Neural progenitor cell (in vitro differentiated cells): ENCODE results near the gene ABO. TPM values are rescaled to one million over a fixed set of nuclear protein-coding genes. Genes with fewer than 3 reads are reported as not detected.
"Not testable (repeated sequence)": the region's sequence is repeated elsewhere in the genome, so short reads cannot be mapped to it uniquely, and the experiment has no call there.

Experiments
- DNase-seq: peaks from one replicate; pipeline ENCODE4 v3.0.0-alpha.2; 2016; ENCODE audit warnings: low spot score
- H2AFZ ChIP-seq: fragments of 200-600 bp; sonication (generic); replicated peaks from 2 replicates; pipeline ENCODE4 v1.6.1; 2016; ENCODE audit warnings: antibody characterized with exemption
- H3F3A ChIP-seq: fragments of 200-600 bp; sonication (generic); 2 replicates; pipeline ENCODE4 v1.6.1; 2016; ENCODE audit warnings: antibody characterized with exemption, low read depth
- H3K27ac ChIP-seq: fragments of 200-600 bp; sonication (generic); 2 replicates; pipeline ENCODE4 v1.5.1; 2016; ENCODE audit warnings: mild to moderate bottlenecking
- H3K27me3 ChIP-seq: fragments of 200-600 bp; sonication (generic); 2 replicates; pipeline ENCODE4 v1.6.1; 2016; ENCODE audit warnings: mild to moderate bottlenecking, moderate library complexity
- H3K36me3 ChIP-seq: fragments of 200-600 bp; sonication (generic); 2 replicates; pipeline ENCODE4 v1.5.1; 2016
- H3K4me1 ChIP-seq: fragments of 200-600 bp; sonication (generic); 2 replicates; pipeline ENCODE4 v1.6.1; 2016; ENCODE audit warnings: mixed run types
- H3K4me2 ChIP-seq: fragments of 200-600 bp; sonication (generic); 2 replicates; pipeline ENCODE4 v1.6.1; 2016
- H3K4me3 ChIP-seq: fragments of 200-600 bp; sonication (generic); 2 replicates; pipeline ENCODE4 v1.5.1; 2016
- H3K79me2 ChIP-seq: fragments of 200-600 bp; sonication (generic); 2 replicates; pipeline ENCODE4 v1.6.1; 2016; ENCODE audit warnings: low read depth
- H3K9ac ChIP-seq: fragments of 200-600 bp; sonication (generic); 2 replicates; pipeline ENCODE4 v1.6.1; 2016
- H3K9me3 ChIP-seq: fragments of 200-600 bp; sonication (generic); 2 replicates; pipeline ENCODE4 v1.5.1; 2016; ENCODE audit warnings: low read depth
- H4K20me1 ChIP-seq: fragments of 200-600 bp; sonication (generic); 2 replicates; pipeline ENCODE4 v1.6.1; 2016; ENCODE audit warnings: low read depth
- H3K27ac Mint-ChIP-seq: 3 replicates; pipeline ENCODE4 v1.8.0; 2021; ENCODE audit warnings: mixed read lengths
- H3K27me3 Mint-ChIP-seq: 2 replicates; pipeline ENCODE4 v1.8.0; 2022; ENCODE audit warnings: low read depth, mild to moderate bottlenecking, inconsistent platforms, moderate library complexity, mixed read lengths; ENCODE audit not compliant: insufficient read depth
- H3K36me3 Mint-ChIP-seq: 3 replicates; pipeline ENCODE4 v1.8.0; 2021; ENCODE audit warnings: mixed read lengths
- H3K4me1 Mint-ChIP-seq: 3 replicates; pipeline ENCODE4 v1.8.0; 2021; ENCODE audit warnings: mixed read lengths
- H3K4me3 Mint-ChIP-seq: 3 replicates; pipeline ENCODE4 v1.8.0; 2021; ENCODE audit warnings: mild to moderate bottlenecking, moderate library complexity, mixed read lengths
- H3K9me3 Mint-ChIP-seq: 3 replicates; pipeline ENCODE4 v1.8.0; 2020; ENCODE audit warnings: mixed read lengths
- EZH2 ChIP-seq: fragments of 200-600 bp; sonication (generic); IDR thresholded peaks from 2 replicates; pipeline ENCODE4 v1.6.1; 2017; ENCODE audit warnings: antibody characterized with exemption, mild to moderate bottlenecking, moderate library complexity
- EZH2phosphoT487 ChIP-seq: fragments of 200-600 bp; sonication (generic); IDR thresholded peaks from 2 replicates; pipeline ENCODE4 v1.6.1; 2017; ENCODE audit warnings: antibody characterized with exemption
- total RNA-seq: library from RNA; depleted of rRNA; stranded (reverse); fragments of >200 nt; gene quantifications from 2 replicates; pipeline ENCODE4 v1.2.3, GENCODE V29; 2015; ENCODE audit warnings: low replicate concordance
- TF ChIP-seq, protein P1 (sequence below): fragments of 200-600 bp; sonication (generic); IDR thresholded peaks from 2 replicates; pipeline ENCODE4 v1.5.1; 2017; ENCODE audit warnings: antibody characterized with exemption, mild to moderate bottlenecking

The ABO gene
- total RNA-seq, 1 donor from 2014 or later, result not detected

- Histone ChIP-seq H3K36me3 (no peaks in the 10 kb centered on the region), H3F3A (no peaks in the 10 kb centered on the region), H3K9me3 (no peaks in the 10 kb centered on the region), H3K4me1 (peaks cover 17% of the 10 kb centered on the region), H3K27me3 (peaks cover 7% of the 10 kb centered on the region), H3K4me2 (no peak overlapping the region), H3K79me2 (no peaks in the 10 kb centered on the region), H3K4me3 (no peak overlapping the region), H3K27ac (no peak overlapping the region), H3K9ac (no peak overlapping the region), H2AFZ (no peak overlapping the region), H4K20me1 (no peaks in the 10 kb centered on the region)
- H3K27me3 Mint-ChIP-seq, result peaks cover 4% of the 10 kb centered on the region
- H3K4me3 Mint-ChIP-seq, result no peak overlapping the region
- TF ChIP-seq, protein P1, sequence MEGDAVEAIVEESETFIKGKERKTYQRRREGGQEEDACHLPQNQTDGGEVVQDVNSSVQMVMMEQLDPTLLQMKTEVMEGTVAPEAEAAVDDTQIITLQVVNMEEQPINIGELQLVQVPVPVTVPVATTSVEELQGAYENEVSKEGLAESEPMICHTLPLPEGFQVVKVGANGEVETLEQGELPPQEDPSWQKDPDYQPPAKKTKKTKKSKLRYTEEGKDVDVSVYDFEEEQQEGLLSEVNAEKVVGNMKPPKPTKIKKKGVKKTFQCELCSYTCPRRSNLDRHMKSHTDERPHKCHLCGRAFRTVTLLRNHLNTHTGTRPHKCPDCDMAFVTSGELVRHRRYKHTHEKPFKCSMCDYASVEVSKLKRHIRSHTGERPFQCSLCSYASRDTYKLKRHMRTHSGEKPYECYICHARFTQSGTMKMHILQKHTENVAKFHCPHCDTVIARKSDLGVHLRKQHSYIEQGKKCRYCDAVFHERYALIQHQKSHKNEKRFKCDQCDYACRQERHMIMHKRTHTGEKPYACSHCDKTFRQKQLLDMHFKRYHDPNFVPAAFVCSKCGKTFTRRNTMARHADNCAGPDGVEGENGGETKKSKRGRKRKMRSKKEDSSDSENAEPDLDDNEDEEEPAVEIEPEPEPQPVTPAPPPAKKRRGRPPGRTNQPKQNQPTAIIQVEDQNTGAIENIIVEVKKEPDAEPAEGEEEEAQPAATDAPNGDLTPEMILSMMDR, result no peak
- no peak for TF ChIP-seq EZH2
- no peak for TF ChIP-seq EZH2phosphoT487
- no peak overlapping the region for H3K27ac Mint-ChIP-seq
- no peaks in the 10 kb centered on the region for H3K9me3 Mint-ChIP-seq
- H3K4me1 Mint-ChIP-seq, result peaks cover 6% of the 10 kb centered on the region
- no peaks in the 10 kb centered on the region for H3K36me3 Mint-ChIP-seq
- DNase-seq, result no peak
Observed at GRCh38 chr9:133253268-133253667, 21.7 kb downstream of the ABO start.

- Mint-ChIP-seq H3K27me3 (peaks cover 5% of the 10 kb centered on the region), H3K4me1 (peaks cover 3% of the 10 kb centered on the region), H3K4me3 (no peak overlapping the region), H3K27ac (no peak overlapping the region), H3K9me3 (no peaks in the 10 kb centered on the region), H3K36me3 (no peaks in the 10 kb centered on the region)
- Histone ChIP-seq H3K79me2 (no peaks in the 10 kb centered on the region), H3K4me3 (no peak overlapping the region), H3K4me2 (no peak overlapping the region), H3K27ac (no peak overlapping the region), H2AFZ (no peak overlapping the region), H3K27me3 (peaks cover 7% of the 10 kb centered on the region), H3K9ac (no peak overlapping the region), H3K9me3 (no peaks in the 10 kb centered on the region), H4K20me1 (no peaks in the 10 kb centered on the region), H3K4me1 (peaks cover 9% of the 10 kb centered on the region), H3F3A (no peaks in the 10 kb centered on the region), H3K36me3 (no peaks in the 10 kb centered on the region)
- TF ChIP-seq EZH2phosphoT487 (no peak), EZH2 (no peak)
- TF ChIP-seq, protein P1, result no peak
- DNase-seq, result no peak
Observed at GRCh38 chr9:133252301-133253020, 22.5 kb downstream of the ABO start.

GRCh38 chr9:133251773-133252172 is 23.2 kb downstream of the ABO start:
- H3K36me3 ChIP-seq, result no peaks in the 10 kb centered on the region
- peaks cover 3% of the 10 kb centered on the region for H3K4me1 Mint-ChIP-seq
- no peak overlapping the region for H3K27ac Mint-ChIP-seq

DNA sequence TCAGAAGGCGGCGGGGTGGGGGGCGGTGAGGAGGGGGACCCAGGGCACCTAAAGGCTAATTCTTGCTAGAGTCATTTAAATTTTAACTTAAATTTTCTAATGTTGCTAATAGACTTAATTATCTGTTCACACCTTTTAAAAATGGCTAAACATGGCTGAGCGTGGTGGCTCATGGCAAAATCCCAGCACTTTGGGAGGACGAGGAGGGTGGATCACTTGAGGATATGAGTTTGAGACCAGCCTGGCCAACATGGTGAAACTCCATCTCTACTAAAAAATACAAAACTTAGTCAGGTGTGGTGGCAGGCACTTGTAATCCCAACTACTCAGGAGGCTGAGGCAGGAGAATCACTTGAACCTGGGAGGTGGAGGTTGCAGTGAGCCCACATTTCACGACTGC is 23.8 kb downstream of the ABO start:
- H3K4me3 Mint-ChIP-seq, DNase-seq: not testable (repeated sequence)

More at GRCh38 chr9:133251773-133252172, 23.2 kb downstream of the ABO start:
- H3K9ac ChIP-seq, result no peak overlapping the region
- Mint-ChIP-seq H3K9me3 (no peaks in the 10 kb centered on the region), H3K27me3 (peaks cover 6% of the 10 kb centered on the region), H3K4me3 (no peak overlapping the region), H3K36me3 (no peaks in the 10 kb centered on the region)
- H3K4me3 ChIP-seq, result no peak overlapping the region
- H3K9me3 ChIP-seq, result no peaks in the 10 kb centered on the region
- no peak for DNase-seq
- no peaks in the 10 kb centered on the region for H4K20me1 ChIP-seq
- no peak overlapping the region for H3K27ac ChIP-seq
- peaks cover 9% of the 10 kb centered on the region for H3K4me1 ChIP-seq
- no peaks in the 10 kb centered on the region for H3K79me2 ChIP-seq
- no peaks in the 10 kb centered on the region for H3F3A ChIP-seq
- peaks cover 7% of the 10 kb centered on the region for H3K27me3 ChIP-seq
- TF ChIP-seq, protein P1, result no peak
- TF ChIP-seq EZH2phosphoT487 (no peak), EZH2 (no peak)
- H2AFZ ChIP-seq, result no peak overlapping the region
- no peak overlapping the region for H3K4me2 ChIP-seq

More for the DNA sequence above, 23.8 kb downstream of the ABO start:
- H3K9ac ChIP-seq, H3K27me3 Mint-ChIP-seq, H3K9me3 ChIP-seq, H3K9me3 Mint-ChIP-seq, H3K4me2 ChIP-seq, H2AFZ ChIP-seq, H3K4me1 Mint-ChIP-seq, H3K4me3 ChIP-seq, H3K36me3 ChIP-seq, H3K79me2 ChIP-seq, H3K27ac ChIP-seq, H3F3A ChIP-seq, H3K4me1 ChIP-seq, H3K27me3 ChIP-seq, H4K20me1 ChIP-seq, H3K36me3 Mint-ChIP-seq, H3K27ac Mint-ChIP-seq: not testable (repeated sequence)
